Fibroblast of lung (primary cell): ENCODE results near the gene MEP1B. TPM values are rescaled to one million over a fixed set of nuclear protein-coding genes. Genes with fewer than 3 reads are reported as not detected.

Experiments used
- DNase-seq, 2 donors: peaks; one replicate each; pipeline versions ENCODE4 v3.0.0 to v3.0.0-alpha.2; 2010; ENCODE audit warnings: low read depth in 2 of 2
- H2AFZ ChIP-seq: 2 replicates; pipeline ENCODE4 v1.5.1; 2012; ENCODE audit warnings: low read length, control low read depth, inconsistent platforms
- H3K27ac ChIP-seq: 2 replicates; pipeline ENCODE4 v1.5.1; 2011; ENCODE audit warnings: low read length, control low read depth; ENCODE audit not compliant: insufficient read depth
- H3K27me3 ChIP-seq: 2 replicates; pipeline ENCODE4 v1.5.1; 2011; ENCODE audit warnings: mild to moderate bottlenecking, low read length; ENCODE audit not compliant: control insufficient read depth, insufficient read depth
- H3K36me3 ChIP-seq: 2 replicates; pipeline ENCODE4 v1.5.1; 2011; ENCODE audit warnings: low read length; ENCODE audit not compliant: control insufficient read depth, insufficient read depth
- H3K4me1 ChIP-seq: 2 replicates; pipeline ENCODE4 v1.5.1; 2011; ENCODE audit warnings: low read length; ENCODE audit not compliant: control insufficient read depth, insufficient read depth; ENCODE audit errors: extremely low read depth
- H3K4me2 ChIP-seq: 2 replicates; pipeline ENCODE4 v1.5.1; 2011; ENCODE audit warnings: low read length, control low read depth; ENCODE audit not compliant: insufficient read depth; ENCODE audit errors: extremely low read depth
- H3K4me3 ChIP-seq, 4 experiments: fragments of 200-600 bp in 1 of 4; sonication (generic) in 1 of 4; replicated peaks in 1 of 4; 2 replicates each; pipeline ENCODE4 v1.5.1; 2011 to 2016; ENCODE audit warnings: low read length in 4 of 4, low read depth in 3 of 4, mild to moderate bottlenecking in 3 of 4, control low read depth in 2 of 4, inconsistent platforms in 1 of 4, mixed read lengths in 1 of 4; ENCODE audit not compliant: insufficient read depth in 1 of 4; ENCODE audit errors: control extremely low read depth in 1 of 4
- H3K79me2 ChIP-seq: 2 replicates; pipeline ENCODE4 v1.5.1; 2012; ENCODE audit warnings: mild to moderate bottlenecking, low read length, inconsistent platforms; ENCODE audit not compliant: control insufficient read depth, insufficient read depth
- H3K9ac ChIP-seq: 2 replicates; pipeline ENCODE4 v1.5.1; 2011; ENCODE audit warnings: mild to moderate bottlenecking, low read length, control low read depth; ENCODE audit not compliant: insufficient read depth
- H3K9me3 ChIP-seq: 2 replicates; pipeline ENCODE4 v1.5.1; 2012; ENCODE audit warnings: low read depth, low read length; ENCODE audit not compliant: control insufficient read depth, insufficient read depth
- H4K20me1 ChIP-seq: 2 replicates; pipeline ENCODE4 v1.5.1; 2011; ENCODE audit warnings: low read length; ENCODE audit not compliant: control insufficient read depth, insufficient read depth; ENCODE audit errors: extremely low read depth
- CTCF ChIP-seq, 2 donors: IDR thresholded peaks in 1 of 2; conservative IDR thresholded peaks in 1 of 2; 1 replicate in 1 of 2; 2 replicates in 1 of 2; pipeline ENCODE4 v1.5.1; 2011 to 2012; ENCODE audit warnings: low read length in 2 of 2, control low read depth in 1 of 2, inconsistent platforms in 1 of 2, low read depth in 1 of 2, mild to moderate bottlenecking in 1 of 2
- EZH2 ChIP-seq: IDR thresholded peaks from 2 replicates; pipeline ENCODE4 v1.5.1; 2012; ENCODE audit warnings: low read length, control low read depth, mild to moderate bottlenecking; ENCODE audit errors: missing control alignments
- polyA plus RNA-seq, 2 donors: library from polyadenylated mRNA; depleted of rRNA in 1 of 2; stranded (reverse) in 1 of 2; unstranded in 1 of 2; fragments of >200 nt; gene quantifications; 2 replicates each; pipeline ENCODE4 v1.2.1, GENCODE V29; 2011 to 2012; ENCODE audit warnings: missing spikeins in 1 of 2
- total RNA-seq: library from RNA; depleted of rRNA; stranded (reverse); fragments of >200 nt; gene quantifications from 2 replicates; pipeline ENCODE4 v1.2.1, GENCODE V29; 2014

The MEP1B gene
- total and polyA plus RNA-seq, 2 donors (not counting 1 experiment from before 2014, with no cell fraction given), result under 0.01 TPM; not detected in 1

- no peak for DNase-seq
- H2AFZ ChIP-seq, result no peak overlapping the region
- H3K79me2 ChIP-seq, result no peaks in the 10 kb centered on the region
- H3K4me2 ChIP-seq, result no peak overlapping the region
- TF ChIP-seq CTCF (conservative IDR thresholded peaks at IDR 0.05 in 1 of 2, IDR thresholded peaks at IDR 0.05 in 1 of 2; ENCODE audit: low read depth in 1 of 2, low read length in 2 of 2) (no peak), EZH2 (no peak)
- H3K4me3 ChIP-seq, result no peak overlapping the region
- H3K36me3 ChIP-seq, result no peaks in the 10 kb centered on the region
- no peak overlapping the region for H3K27ac ChIP-seq
- H3K9me3 ChIP-seq, result no peaks in the 10 kb centered on the region
- no peaks in the 10 kb centered on the region for H3K4me1 ChIP-seq
- H3K9ac ChIP-seq, result no peak overlapping the region
- H3K27me3 ChIP-seq, result no peaks in the 10 kb centered on the region
- H4K20me1 ChIP-seq, result no peaks in the 10 kb centered on the region
These were observed 6.3 kb upstream of the MEP1B start for GRCh38 chr18:32183503-32183902.

- Histone ChIP-seq H3K9ac (no peak overlapping the region), H3K27me3 (no peaks in the 10 kb centered on the region), H3K27ac (no peak overlapping the region), H3K36me3 (no peaks in the 10 kb centered on the region), H2AFZ (no peak overlapping the region), H4K20me1 (no peaks in the 10 kb centered on the region), H3K9me3 (no peaks in the 10 kb centered on the region), H3K4me2 (no peak overlapping the region), H3K4me1 (no peaks in the 10 kb centered on the region), H3K4me3 (no peak overlapping the region), H3K79me2 (no peaks in the 10 kb centered on the region)
- DNase-seq, result no peak
- TF ChIP-seq CTCF (conservative IDR thresholded peaks at IDR 0.05 in 1 of 2, IDR thresholded peaks at IDR 0.05 in 1 of 2; ENCODE audit: low read depth in 1 of 2, low read length in 2 of 2), result no peak
- no peak for TF ChIP-seq EZH2
These were observed 370 bp downstream of the MEP1B start for GRCh38 chr18:32190209-32190608.

- no peaks in the 10 kb centered on the region for H3K4me1 ChIP-seq
- TF ChIP-seq CTCF (conservative IDR thresholded peaks at IDR 0.05 in 1 of 2, IDR thresholded peaks at IDR 0.05 in 1 of 2; ENCODE audit: low read depth in 1 of 2, low read length in 2 of 2), result no peak
- no peak for TF ChIP-seq EZH2
- H3K27ac ChIP-seq, result no peak overlapping the region
- H3K79me2 ChIP-seq, result no peaks in the 10 kb centered on the region
- no peak overlapping the region for H3K4me3 ChIP-seq
- no peak for DNase-seq
- no peaks in the 10 kb centered on the region for H3K36me3 ChIP-seq
- no peak overlapping the region for H3K4me2 ChIP-seq
- H3K9ac ChIP-seq, result no peak overlapping the region
- no peaks in the 10 kb centered on the region for H3K27me3 ChIP-seq
- no peaks in the 10 kb centered on the region for H3K9me3 ChIP-seq
- no peaks in the 10 kb centered on the region for H4K20me1 ChIP-seq
- no peak overlapping the region for H2AFZ ChIP-seq
These were observed 6.3 kb downstream of the MEP1B start for GRCh38 chr18:32195881-32196815.
